Endometrial microvascular endothelial cells (primary cell): ENCODE results near the gene VAMP8. TPM values are rescaled to one million over a fixed set of nuclear protein-coding genes. Genes with fewer than 3 reads are reported as not detected.

Source experiments
- in situ Hi-C: cut with HindIII; loops from 2 replicates; pipeline ENCODE4 v1.10.0; 2017; ENCODE audit warnings: low sequenced_read_pairs, low pct_unique_long_range_greater_than_20kb; ENCODE audit errors: inconsistent ontology term
- total RNA-seq: library from RNA; depleted of rRNA; stranded (reverse); fragments of >200 nt; gene quantifications from one replicate; pipeline ENCODE4 v1.2.3, GENCODE V29; 2015; ENCODE audit errors: inconsistent ontology term

VAMP8 gene
- total RNA-seq, 1 donor from 2014 or later: 3.6 TPM

DNA sequence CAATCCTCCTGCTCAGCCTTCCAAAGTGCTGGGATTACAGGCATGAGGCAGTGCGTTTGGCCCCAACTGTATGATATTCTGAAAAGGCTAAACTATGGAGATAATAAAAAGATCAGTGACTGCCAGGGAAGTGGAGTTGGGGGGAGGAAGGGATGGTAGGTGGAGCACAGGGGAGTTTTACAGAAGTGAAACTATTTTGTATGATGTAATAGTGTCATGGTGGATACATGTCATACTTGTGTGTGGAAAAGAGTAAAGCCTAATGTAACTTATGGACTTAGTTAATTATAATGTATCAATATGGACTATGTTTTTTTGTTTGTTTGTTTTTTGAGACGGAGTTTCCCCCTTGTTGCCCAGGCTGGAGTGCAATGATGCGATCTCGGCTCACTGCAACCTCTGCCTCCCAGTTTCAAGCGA lies 13.2 kb upstream of the VAMP8 start:
- in situ Hi-C loops: no loop called here

DNA sequence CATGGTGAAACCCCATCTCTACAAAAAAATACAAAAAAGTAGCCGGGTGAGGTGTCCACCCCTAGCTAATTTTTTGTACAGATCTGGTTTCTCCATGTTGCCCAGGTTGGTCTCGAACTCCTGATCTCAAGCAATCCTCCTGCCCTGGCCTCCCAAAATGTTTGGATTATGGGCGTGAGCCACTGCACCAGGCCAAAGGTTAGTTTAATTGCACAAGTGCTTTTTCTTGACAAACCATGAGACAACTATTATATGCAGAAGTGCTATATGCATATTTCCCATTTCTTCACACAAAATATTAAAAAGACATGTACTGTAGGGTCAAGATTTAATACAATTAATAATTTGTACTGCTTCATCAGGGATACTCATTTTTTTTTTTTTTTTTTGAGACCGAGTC lies 11.1 kb upstream of the VAMP8 start:
- in situ Hi-C loops: no loop called here

DNA sequence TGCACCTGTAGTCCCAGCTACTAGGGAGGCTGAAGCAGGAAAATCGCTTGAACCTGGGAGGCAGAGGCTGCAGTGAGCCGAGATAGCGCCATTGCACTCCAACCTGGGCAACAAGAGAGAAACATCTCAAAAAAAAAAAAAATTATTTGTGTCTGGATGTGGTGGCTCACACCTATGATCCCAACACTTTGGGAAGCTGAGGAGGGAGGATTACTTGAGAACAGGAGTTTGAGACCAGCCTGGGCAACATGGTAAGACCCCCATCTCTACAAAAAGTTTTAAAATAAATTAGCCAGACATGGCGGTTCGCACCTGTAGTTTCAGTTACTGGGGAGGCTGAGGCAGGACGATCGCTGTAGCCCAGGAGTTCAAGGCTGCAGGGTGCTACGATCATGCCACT lies 1.6 kb upstream of the VAMP8 start:
- in situ Hi-C loops: no loop called here

DNA sequence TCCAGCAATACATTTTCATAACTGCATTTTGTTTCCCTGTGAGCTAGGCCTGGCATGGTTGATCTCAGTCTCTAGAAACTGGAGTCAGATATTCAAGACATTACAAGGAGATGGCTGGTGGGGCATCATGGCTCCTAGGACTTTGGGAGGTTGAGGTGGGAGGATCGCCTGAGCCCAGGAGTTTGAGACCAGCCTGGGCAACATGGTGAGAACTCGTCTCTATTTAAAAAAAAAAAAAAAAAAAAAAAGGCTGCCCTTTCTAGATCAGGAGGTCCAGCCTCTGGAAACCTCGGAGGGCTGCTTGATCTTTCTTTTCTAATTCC lies 362 bp upstream of the VAMP8 start:
- in situ Hi-C loops: no loop called here

DNA sequence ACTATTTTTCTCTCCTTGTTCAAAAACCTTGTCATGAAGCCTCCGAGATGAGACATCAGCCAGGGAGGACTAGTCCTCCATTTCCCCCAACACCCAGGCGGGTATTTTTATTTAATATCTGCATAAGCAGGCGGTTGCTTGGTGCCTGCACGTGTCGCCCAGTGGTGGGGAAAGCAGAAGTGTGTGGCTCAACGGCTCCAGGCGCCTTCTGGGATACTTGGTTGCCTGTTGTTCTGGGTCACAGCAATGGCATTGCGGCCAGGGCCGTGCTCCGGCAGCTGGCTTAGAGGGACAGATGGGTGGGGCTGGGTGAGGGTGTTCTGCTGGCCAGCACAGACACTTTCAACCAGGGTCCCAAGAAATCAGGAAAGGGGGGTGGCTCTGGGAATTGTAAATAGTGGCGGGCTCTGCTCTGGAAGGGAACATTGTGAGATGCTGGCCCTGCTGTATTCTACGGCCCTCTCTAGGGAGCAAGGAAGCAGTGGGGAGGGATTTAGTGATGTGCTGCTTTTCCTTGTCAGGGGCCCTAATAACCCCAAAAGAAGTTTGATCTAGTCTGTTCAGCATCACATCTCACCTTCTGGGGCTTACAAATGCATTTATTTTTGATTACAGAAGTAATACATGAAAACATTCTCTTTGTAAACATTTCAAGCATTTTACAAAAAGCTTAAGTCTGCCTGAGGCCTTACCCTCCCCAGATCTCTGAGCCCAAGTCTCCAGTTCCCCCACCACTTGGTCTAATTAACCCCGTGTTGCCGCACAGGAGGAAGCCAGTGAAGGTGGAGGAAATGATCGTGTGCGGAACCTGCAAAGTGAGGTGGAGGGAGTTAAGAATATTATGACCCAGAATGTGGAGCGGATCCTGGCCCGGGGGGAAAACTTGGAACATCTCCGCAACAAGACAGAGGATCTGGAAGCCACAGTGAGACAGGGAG lies 1.1 kb downstream of the VAMP8 start:
- in situ Hi-C loops: no loop called here

DNA sequence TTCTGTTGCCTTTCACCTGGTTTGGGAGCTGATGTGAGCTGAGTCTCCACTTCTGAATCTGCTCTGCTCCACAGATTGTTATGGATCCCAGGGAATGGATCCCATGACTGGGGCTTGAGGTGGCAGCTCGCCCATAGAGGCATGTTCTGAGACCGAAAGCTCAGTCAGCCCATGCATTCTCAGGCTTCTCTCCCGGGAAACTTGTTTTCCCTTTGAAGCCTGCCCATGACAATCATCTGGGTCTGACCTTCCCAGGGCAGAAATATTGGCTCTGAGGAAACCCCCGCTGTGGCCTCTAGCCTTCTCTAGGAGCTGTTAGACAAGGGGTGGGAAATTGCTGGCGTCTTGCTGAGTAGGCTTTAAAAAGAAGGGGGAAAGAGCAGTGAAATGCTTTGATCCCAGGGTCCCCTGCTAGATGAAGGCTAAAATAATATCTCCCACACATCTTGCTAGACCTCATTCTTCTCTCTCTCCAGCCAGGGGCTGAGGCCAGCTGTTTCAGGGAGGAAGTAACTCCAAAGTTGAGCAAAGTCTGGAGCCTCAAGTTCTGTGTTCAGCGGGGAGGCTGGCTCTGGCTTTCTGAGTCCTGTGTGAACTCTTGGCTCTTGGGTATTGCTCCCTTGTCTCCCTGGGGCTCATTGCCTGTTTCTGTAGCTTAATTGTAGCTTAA lies 2.0 kb downstream of the VAMP8 start:
- in situ Hi-C loops: no loop called here

DNA sequence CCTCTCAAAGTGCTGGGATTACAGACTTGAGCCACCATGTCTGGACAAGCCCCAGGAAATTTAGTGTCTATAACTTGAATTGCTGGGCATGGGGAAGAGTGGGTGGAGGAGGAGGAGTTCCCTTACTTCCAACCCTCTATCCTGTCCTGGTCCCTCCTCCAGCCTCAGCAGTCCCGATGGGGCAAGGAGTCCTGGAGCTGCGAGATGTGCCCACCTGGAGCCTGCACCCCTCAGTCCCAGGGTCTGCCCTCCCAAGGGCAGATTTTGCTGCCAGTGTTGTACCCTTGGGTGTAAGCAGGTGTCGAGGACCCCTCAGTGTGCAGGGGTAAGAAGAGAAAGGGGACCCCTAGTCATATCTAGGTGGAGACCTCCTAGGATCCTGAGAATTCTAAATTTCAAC lies 2.8 kb downstream of the VAMP8 start:
- in situ Hi-C loops: no loop called here

DNA sequence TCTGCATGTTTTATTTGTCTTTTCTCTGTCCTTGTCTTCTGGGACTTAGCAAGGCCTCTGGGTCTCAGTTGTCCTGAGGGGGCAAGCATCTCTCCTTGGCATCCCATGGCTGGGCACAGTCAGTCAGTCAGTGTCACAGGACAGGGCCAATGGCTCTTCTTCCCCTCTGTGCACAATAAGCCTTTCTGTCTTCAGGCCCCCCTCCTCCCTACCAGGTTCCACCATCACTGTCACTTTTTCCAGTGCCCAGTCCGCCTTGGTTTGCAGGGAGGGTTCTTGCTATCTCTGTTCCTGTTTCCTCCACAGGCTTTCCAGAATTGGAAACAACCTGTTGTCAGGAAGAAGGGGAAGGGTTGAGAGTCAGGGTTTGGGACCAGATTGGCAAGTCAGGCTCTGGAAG lies 5.1 kb downstream of the VAMP8 start:
- in situ Hi-C loops: no loop called here

DNA sequence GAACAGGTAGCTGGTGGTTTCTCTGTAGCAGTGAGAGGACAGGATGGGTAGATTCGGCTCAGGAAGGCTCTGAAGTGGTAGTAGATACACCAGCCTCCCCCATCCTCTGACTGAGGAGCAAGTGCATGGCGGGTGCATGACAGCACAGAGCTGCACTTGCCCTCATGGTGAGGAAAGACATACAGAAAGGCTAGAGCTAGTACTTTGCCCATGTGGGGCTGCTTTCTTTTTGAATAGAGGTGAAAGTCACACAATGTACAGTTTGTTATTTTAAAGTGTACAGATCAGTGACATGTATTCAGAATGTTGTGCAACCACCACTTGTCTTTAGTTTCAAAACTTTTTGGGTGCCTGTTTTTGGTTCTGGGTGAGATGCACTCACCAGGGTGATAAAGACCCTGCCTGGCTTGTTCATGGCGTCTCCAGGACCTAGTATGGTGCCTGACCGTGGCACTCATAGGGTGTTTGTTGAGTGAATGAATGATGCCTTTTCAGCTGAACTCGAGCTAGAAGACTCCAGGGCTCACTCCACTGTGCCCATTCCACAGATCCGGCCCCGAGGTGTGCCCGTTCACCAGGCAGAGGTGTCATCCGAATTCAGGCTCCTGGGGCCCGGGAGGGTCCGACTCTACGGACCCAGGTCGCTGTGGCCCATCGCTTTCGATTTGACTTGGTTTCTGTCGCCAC lies 6.4 kb downstream of the VAMP8 start:
- in situ Hi-C loops: no loop called here

DNA sequence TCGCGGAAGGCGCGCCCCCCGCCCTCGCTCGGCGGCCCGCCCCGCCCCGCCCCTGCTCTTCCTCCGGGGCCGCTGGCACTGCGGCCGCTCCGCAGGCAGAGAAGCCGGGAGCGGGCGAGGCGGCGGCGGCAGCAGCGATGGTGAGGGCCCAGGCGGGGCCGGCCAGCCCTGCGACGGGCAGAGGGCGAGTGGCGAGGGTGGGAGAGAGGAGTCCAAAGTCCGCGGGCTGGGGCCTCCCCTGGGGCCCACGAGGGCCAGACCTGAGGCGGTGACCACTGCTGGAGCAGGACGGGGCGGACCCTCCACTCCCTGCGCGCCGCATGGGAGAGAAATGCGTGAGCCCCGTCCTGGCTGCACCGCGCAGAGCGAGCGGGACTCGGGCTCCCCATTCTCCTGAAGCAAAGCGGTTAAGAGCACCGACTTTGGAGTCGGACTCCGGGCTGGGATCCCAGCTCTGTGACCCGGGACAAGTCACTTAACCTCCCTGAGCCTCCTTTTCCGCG lies 7.0 kb downstream of the VAMP8 start, which contains the start of gene VAMP5:
Gene VAMP5, plus strand, starts transcription at position 78 of the 503 bp plus-strand sequence. Its CDS starts 60 bp downstream, at position 138.
- in situ Hi-C loops: no loop called here

DNA sequence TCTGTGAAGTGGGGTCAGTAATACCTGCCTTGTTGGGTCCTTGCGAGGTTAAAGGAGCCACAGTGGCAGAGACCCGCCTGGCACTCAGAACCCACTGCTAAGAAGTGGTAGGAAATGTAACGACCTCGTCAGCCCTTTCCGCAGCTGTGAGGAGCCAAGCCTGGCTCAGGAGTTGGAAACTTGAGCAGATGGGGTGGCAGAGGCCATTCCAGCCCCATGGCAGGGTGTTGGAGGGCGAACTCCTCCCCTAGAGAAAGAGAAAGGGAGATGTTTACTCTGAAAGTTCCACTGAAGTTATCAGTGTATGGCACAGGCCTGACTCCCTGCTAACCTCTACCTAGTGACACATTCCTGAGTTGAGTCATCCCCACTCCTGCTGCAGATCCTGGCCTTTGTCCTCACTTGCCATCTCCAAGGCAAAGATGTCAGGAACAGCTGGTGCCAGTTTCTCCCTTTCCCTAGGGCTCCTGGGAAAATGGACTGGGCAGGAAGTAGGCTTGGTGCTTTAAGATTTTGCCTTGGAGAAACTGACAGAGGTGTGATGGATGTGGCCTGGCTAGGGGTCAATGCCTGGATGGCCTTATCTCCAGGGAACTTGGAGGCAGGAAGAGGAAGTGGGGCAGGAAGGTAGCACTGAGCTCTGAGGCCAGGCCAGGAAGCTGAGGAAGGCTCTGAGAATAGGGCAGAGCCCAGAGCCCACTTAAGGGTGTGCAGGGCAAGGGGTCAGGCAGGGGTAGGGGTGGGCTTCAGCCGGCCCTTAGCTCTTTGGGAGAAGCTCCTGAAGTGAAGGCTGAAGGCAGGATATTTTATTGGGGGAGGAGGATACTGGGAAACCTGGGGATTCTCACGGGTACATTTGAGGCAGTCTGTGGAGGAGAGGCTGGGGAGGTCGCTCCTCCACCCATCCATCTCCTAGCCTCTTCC lies 7.7 kb downstream of the VAMP8 start:
- in situ Hi-C loops: no loop called here

DNA sequence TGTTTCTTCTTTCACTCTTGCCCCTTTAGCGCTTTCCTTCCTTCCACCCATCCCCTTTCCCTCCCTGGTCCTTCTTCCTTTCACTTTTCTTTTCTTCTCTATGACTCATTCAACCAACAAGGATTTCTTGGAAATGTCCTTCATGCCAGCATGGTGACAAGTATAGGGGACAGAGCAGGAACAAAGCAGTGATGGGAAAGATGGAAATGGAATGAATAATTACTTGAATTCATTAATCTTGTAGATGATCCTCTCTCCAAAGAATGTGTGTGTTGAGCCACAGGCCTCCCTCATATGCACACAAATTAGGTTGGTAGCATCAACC lies 8.4 kb downstream of the VAMP8 start:
- in situ Hi-C loops: no loop called here

DNA sequence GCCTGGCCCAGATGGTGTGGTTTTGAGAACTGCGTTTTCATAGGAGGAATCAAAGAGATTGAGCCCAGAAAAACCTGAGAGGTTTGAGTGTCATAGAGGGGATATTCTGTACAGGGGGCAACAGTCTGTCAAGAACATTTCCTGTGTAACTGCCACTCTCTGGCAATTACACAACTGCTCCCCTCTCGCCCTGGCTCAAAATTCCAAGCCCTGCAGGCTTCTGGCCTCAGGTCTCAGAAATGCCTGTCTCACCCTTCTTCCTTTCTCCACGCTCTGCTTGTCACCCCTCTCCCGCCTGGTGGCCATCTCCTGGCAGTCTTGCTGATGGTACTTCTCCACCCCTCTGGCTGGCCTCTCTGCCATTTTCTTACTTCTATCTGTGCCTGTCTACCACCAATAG lies 10.8 kb downstream of the VAMP8 start:
- in situ Hi-C loops: no loop called here

DNA sequence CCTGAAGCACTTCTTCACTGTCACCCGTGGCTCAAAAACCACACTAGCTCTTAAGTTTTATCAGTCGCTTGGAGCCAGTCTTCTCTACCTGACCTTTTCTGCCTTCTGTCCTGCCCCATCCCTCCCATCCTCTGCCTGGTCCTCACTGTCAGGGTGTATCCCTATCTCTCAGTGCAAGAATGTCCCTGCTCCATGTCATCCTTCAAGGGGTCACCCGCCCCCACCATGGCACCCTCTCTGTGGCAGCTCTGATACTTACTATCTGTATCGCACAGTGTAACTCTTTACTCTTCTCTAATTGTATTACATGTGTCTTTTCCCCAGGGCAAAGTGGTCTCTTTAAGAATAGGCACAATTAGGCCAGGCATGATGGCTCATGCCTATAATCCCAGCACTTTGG lies 11.3 kb downstream of the VAMP8 start:
- in situ Hi-C loops: no loop called here

DNA sequence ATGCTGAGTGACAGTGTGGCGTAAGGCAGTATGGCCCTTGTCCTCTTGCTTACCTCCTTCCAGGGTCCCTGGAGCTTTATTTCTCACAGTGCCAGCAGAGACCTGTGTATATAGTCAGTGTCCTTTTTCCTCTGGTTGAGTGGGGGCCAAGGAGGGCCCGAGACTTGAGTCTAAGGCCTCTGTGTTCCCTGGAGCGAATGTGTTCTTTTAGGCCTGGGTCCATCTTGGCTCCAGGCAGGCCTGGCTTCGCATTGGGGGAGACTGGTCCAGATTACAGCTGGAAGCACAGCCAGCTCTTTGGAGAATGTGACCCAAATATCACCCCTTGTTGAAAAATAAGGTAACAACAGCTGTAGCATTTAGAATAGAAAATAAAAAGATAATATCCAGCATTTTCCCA lies 11.8 kb downstream of the VAMP8 start:
- in situ Hi-C loops: no loop called here

DNA sequence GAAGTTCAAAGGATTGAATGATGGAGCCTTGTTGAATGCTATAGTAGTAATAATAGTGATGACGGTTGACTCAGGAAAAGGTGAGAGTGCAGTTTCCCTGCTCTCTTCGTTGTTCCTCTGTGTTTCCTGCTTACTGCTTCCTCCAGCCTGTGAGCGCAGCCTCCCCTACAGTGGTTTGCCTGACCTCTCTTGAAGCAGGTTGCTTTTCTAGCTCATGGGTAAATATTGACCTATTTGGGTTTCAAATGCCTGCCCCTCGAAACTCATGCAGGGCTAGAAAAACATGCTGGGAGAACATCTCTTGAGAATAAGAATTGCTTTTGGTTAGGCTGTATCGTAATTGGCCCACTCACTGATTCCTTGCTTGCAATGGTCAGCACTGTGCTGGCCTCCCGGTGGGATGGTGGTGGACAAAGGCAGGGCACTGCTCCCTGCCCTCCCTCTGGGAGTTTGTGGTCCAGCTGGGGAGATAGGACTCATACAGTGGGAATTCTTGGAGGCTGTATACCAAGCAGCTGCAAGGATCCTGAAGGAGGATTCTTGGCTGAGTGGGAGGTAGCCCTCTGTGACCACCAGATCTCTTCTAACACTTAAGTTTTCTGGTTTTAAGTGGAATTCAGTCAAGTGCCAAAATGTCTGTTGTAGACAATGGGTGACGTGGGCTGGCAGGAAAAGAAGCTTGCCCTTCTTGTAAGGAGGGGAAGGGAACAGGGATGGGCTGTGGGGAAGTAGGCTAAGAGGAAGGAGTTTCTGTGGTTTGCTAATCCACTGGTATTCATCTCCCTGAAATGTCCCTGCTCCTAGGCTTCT lies 12.8 kb downstream of the VAMP8 start:
- in situ Hi-C loops: no loop called here

DNA sequence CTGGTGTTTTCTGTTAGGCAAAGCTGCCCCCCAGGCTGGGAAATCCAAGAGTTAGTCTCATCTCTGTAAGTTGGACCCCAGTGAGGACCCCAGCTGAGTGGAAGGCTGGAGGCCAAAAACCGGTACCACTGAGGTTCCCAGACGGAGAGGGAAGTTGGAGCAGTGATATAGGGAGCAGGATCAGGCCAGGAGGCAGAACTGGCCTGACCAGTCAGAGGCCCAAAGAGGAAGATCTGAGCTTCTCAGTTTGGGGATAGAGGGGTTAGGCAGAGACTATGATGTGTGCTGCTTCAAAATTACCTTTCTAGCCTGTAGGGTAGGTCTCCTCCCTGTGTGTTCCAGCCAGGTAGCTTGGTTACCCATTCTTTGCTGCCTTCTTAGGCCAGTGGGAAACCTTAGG lies 13.6 kb downstream of the VAMP8 start:
- in situ Hi-C loops: no loop called here

DNA sequence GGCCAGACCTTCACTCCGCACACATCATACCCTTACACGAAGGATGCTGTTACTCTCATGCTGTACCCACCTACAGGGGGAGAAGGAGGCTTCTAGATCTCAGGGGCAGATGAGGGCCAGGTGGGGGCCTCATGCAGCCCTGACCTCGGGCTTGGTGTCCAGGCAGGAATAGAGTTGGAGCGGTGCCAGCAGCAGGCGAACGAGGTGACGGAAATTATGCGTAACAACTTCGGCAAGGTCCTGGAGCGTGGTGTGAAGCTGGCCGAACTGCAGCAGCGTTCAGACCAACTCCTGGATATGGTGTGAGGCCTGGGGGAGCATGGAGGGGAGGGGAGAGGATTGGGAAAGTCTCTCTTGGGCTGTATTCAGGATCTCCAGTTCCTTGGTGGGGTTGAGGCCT lies 14.2 kb downstream of the VAMP8 start:
- in situ Hi-C loops: no loop called here
